ENCODE results near the gene SPAG16.

SPAG16 gene

GRCh38 chr2:213284105-213285090 lies at the start of gene SPAG16:
Gene SPAG16 (plus strand): TSS chr2:213284464.
- peak; percentile 98 for ATAC-seq

GRCh38 chr2:213234641-213235040 lies 49.6 kb upstream of the SPAG16 start:
- no peak for ATAC-seq

GRCh38 chr2:213235741-213236140 lies 48.5 kb upstream of the SPAG16 start:
- no peak for ATAC-seq

GRCh38 chr2:213237251-213237650 lies 47.0 kb upstream of the SPAG16 start:
- no peak for ATAC-seq

- ATAC-seq: no peak
Observed at GRCh38 chr2:213237787-213238186, 46.5 kb upstream of the SPAG16 start.

GRCh38 chr2:213238753-213239495 lies 45.3 kb upstream of the SPAG16 start:
- peak in 1 of 2 donors; percentile 28 for ATAC-seq

GRCh38 chr2:213241817-213242216 lies 42.4 kb upstream of the SPAG16 start:
- ATAC-seq: no peak

- ATAC-seq: no peak
Observed at GRCh38 chr2:213242653-213243052, 41.6 kb upstream of the SPAG16 start.

GRCh38 chr2:213243189-213244044 lies 40.8 kb upstream of the SPAG16 start:
- ATAC-seq: peak; percentile 25 to 30

- ATAC-seq: peak in 1 of 2 donors; percentile 14
Observed at GRCh38 chr2:213246497-213247281, 37.6 kb upstream of the SPAG16 start.

- ATAC-seq: no peak
Observed at GRCh38 chr2:213247566-213247965, 36.7 kb upstream of the SPAG16 start.

GRCh38 chr2:213248637-213249036 lies 35.6 kb upstream of the SPAG16 start:
- ATAC-seq: peak in 1 of 2 donors; percentile 25

- ATAC-seq: no peak
Observed at GRCh38 chr2:213249502-213249901, 34.8 kb upstream of the SPAG16 start.

- ATAC-seq: peak; percentile 70 to 79
Observed at GRCh38 chr2:213251618-213252017, 32.6 kb upstream of the SPAG16 start.

GRCh38 chr2:213252206-213252605 lies 32.1 kb upstream of the SPAG16 start:
- no peak for ATAC-seq

- ATAC-seq: no peak
Observed at GRCh38 chr2:213253162-213253561, 31.1 kb upstream of the SPAG16 start.

GRCh38 chr2:213259266-213259665 lies 25.0 kb upstream of the SPAG16 start:
- no peak for ATAC-seq

- no peak for ATAC-seq
Observed at GRCh38 chr2:213261237-213261636, 23.0 kb upstream of the SPAG16 start.

- no peak for ATAC-seq
Observed at GRCh38 chr2:213261715-213262114, 22.5 kb upstream of the SPAG16 start.

- no peak for ATAC-seq
Observed at GRCh38 chr2:213265679-213266078, 18.6 kb upstream of the SPAG16 start.

- ATAC-seq: no peak
Observed at GRCh38 chr2:213266421-213266820, 17.8 kb upstream of the SPAG16 start.

- no peak for ATAC-seq
Observed at GRCh38 chr2:213271947-213272346, 12.3 kb upstream of the SPAG16 start.

Data from activated CD4-positive, CD25-positive, alpha-beta regulatory T cell treated with anti-CD3 and anti-CD28 coated beads, Interleukin-2, amount 50 U/mL, for 24 hours (primary cell).